GM12878 (cell line): Measurements from ENCODE around the gene EYA2. TPM values are rescaled to one million over a fixed set of nuclear protein-coding genes. Genes with fewer than 3 reads are reported as not detected.
"Not testable (repeated sequence)": the region's sequence is repeated elsewhere in the genome, so short reads cannot be mapped to it uniquely, and the experiment has no call there.

Experiments used
- ATAC-seq: fragments of 200-7000 bp; cut with Tn5 transposase; 3 replicates; pipeline ENCODE4 v1.9.1; 2020; ENCODE audit warnings: mild to moderate bottlenecking, moderate library complexity
- BruUV-seq: library from RNA; stranded (reverse); fragments of 400-500 nt; replicated peaks from 2 replicates; lab custom pipeline; 2021; lab: Mats Ljungman, UMichigan
- CTCF ChIA-PET: fragments of 300-600 bp; sonication (Branson Sonifier 250); formaldehyde crosslinking; extraction: SDS; loops from one replicate; lab custom pipeline; 2021; ENCODE audit warnings: inconsistent platforms; lab: Yijun Ruan, JAX
- POLR2A ChIA-PET: fragments of 350-600 bp; formaldehyde crosslinking; extraction: SDS; loops from one replicate; lab custom pipeline; 2021; ENCODE audit warnings: inconsistent platforms; lab: Charles Lee
- RAD21 ChIA-PET: fragments of 300-600 bp; sonication (Branson Sonifier 250); formaldehyde crosslinking; loops from one replicate; lab custom pipeline; 2023; ENCODE audit warnings: antibody characterized with exemption; ENCODE audit not compliant: unreplicated experiment; lab: Charles Lee
- SMC1A ChIA-PET: fragments of 300-600 bp; sonication (Branson Sonifier 250); formaldehyde crosslinking; loops from one replicate; lab custom pipeline; 2023; ENCODE audit not compliant: unreplicated experiment, uncharacterized antibody; lab: Charles Lee
- DNase-seq: peaks from one replicate; pipeline ENCODE4 v3.0.0-alpha.2; 2011; ENCODE audit warnings: low read depth, low spot score
- FAIRE-seq: peaks from 3 replicates; lab custom pipeline; 2011; peaks lifted over from hg19 to GRCh38; lab: Jason Lieb, UNC
- H2AFZ ChIP-seq: 2 replicates; pipeline ENCODE4 v1.6.0; 2011; ENCODE audit warnings: low read depth, low read length, control low read depth; ENCODE audit not compliant: control insufficient read depth
- H3K27ac ChIP-seq: 2 replicates; pipeline ENCODE4 v1.5.1; 2011; ENCODE audit warnings: control low read depth; ENCODE audit not compliant: control insufficient read depth, insufficient read depth
- H3K27me3 ChIP-seq, 2 experiments: replicated peaks in 1 of 2; 2 replicates each; pipeline versions ENCODE4 v1.6.0 to v1.6.1; 2011; ENCODE audit warnings: low read length in 1 of 2; ENCODE audit not compliant: control insufficient read depth in 2 of 2, insufficient read depth in 2 of 2
- H3K36me3 ChIP-seq, 2 experiments: 2 replicates each; pipeline ENCODE4 v1.5.1; 2011; ENCODE audit warnings: low read length in 1 of 2; ENCODE audit not compliant: control insufficient read depth in 2 of 2, insufficient read depth in 2 of 2
- H3K4me1 ChIP-seq: 2 replicates; pipeline ENCODE4 v1.6.1; 2011; ENCODE audit warnings: mild to moderate bottlenecking, low read length, moderate library complexity, mixed read lengths; ENCODE audit not compliant: control insufficient read depth, insufficient read depth
- H3K4me2 ChIP-seq: 2 replicates; pipeline ENCODE4 v1.6.0; 2011; ENCODE audit warnings: control low read depth; ENCODE audit not compliant: control insufficient read depth, insufficient read depth
- H3K4me3 ChIP-seq: fragments of 200-600 bp; sonication (generic); 2 replicates; pipeline ENCODE4 v1.5.1; 2016
- H3K79me2 ChIP-seq: 2 replicates; pipeline ENCODE4 v1.6.0; 2011; ENCODE audit warnings: low read length; ENCODE audit not compliant: control insufficient read depth, insufficient read depth
- H3K9ac ChIP-seq: 2 replicates; pipeline ENCODE4 v1.8.0; 2011; ENCODE audit warnings: low read length, control low read depth, mixed read lengths; ENCODE audit not compliant: control insufficient read depth, insufficient read depth
- H3K9me3 ChIP-seq: replicated peaks from 3 replicates; pipeline ENCODE4 v1.5.1; 2011; ENCODE audit warnings: mild to moderate bottlenecking, low read length; ENCODE audit not compliant: control insufficient read depth, insufficient read depth
- H4K20me1 ChIP-seq: 2 replicates; pipeline ENCODE4 v1.6.0; 2011; ENCODE audit not compliant: control insufficient read depth, insufficient read depth
- CBX5 ChIP-seq: sonication (generic); IDR thresholded peaks from 2 replicates; pipeline ENCODE4 v1.6.1; 2016; ENCODE audit warnings: low read depth, moderate library complexity, mild to moderate bottlenecking, inconsistent platforms
- ETV6 ChIP-seq, 2 experiments: fragments of 450-650 bp in 1 of 2; IDR thresholded peaks in 1 of 2; conservative IDR thresholded peaks in 1 of 2; 2 replicates each; pipeline ENCODE4 v1.6.1; 2014; ENCODE audit warnings: antibody characterized with exemption in 1 of 2, borderline replicate concordance in 1 of 2, low read depth in 1 of 2, mild to moderate bottlenecking in 1 of 2, moderate library complexity in 1 of 2
- GATAD2B ChIP-seq: fragments of 450-650 bp; conservative IDR thresholded peaks from 2 replicates; pipeline ENCODE4 v1.6.1; 2017; ENCODE audit warnings: low read depth, mild to moderate bottlenecking, moderate library complexity
- HDAC2 ChIP-seq: fragments of 200-600 bp; sonication (generic); IDR thresholded peaks from 2 replicates; pipeline ENCODE4 v1.6.1; 2017
- SIX5 ChIP-seq: IDR thresholded peaks from 2 replicates; pipeline ENCODE4 v1.6.1; 2011; ENCODE audit warnings: mild to moderate bottlenecking, low read depth, low read length, moderate library complexity; ENCODE audit not compliant: severe bottlenecking
- SMAD1 ChIP-seq: fragments of 450-650 bp; IDR thresholded peaks from 2 replicates; pipeline ENCODE4 v1.6.1; 2018; ENCODE audit warnings: mild to moderate bottlenecking, low read depth; ENCODE audit not compliant: partially characterized antibody
- ZNF207 ChIP-seq: fragments of 450-650 bp; IDR thresholded peaks from 2 replicates; pipeline ENCODE4 v1.6.1; 2014; ENCODE audit warnings: antibody characterized with exemption, mild to moderate bottlenecking, borderline replicate concordance
- ZNF274 ChIP-seq: IDR thresholded peaks from one replicate; pipeline ENCODE4 v1.8.0; 2011; ENCODE audit not compliant: insufficient read length, insufficient read depth
- WGBS: methylation state at CpG from one replicate; pipeline ENCODE4 v1.1.6; 2016; ENCODE audit warnings: low lambda C conversion rate; ENCODE audit not compliant: insufficient replicate concordance, insufficient coverage; ENCODE audit errors: missing lambda C conversion rate; 5-methylcytosine and 5-hydroxymethylcytosine counted together
- in situ Hi-C: fragments of 300-500 bp; cut with MboI; formaldehyde crosslinking; loops from 9 replicates; pipeline ENCODE4 v1.14.3; 2018; ENCODE audit warnings: mixed read lengths
- intact Hi-C: fragments of 100-400 bp; cut with micrococcal nuclease; formaldehyde crosslinking; loops from one replicate; pipeline ENCODE4 v1.14.2; 2022; ENCODE audit not compliant: unreplicated experiment
- polyA plus RNA-seq, 11 experiments: library from polyadenylated mRNA; depleted of rRNA in 4 of 11; unstranded in 6 of 11; stranded (reverse) in 5 of 11; fragments of >200 nt; fragmentation: Nextera tagmentation in 4 of 11; fragmentation: Illumina TruSeq in 1 of 11; extraction: Ambion mirVana in 4 of 11; extraction: Trizol in 1 of 11; gene quantifications; 1 replicate in 1 of 11; 2 replicates in 10 of 11; pipeline versions ENCODE4 v1.2.1 to v1.2.3, GENCODE V29; 2011 to 2016; ENCODE audit warnings: inconsistent platforms in 2 of 11, missing spikeins in 2 of 11, low read depth in 1 of 11
- total RNA-seq, 4 experiments: library from RNA; depleted of rRNA in 3 of 4; stranded (reverse); fragments of >200 nt in 3 of 4; fragmentation: Illumina TruSeq in 1 of 4; extraction: Trizol in 1 of 4; gene quantifications; 2 replicates each; pipeline versions ENCODE4 v1.2.1 to v1.2.3, GENCODE V29; 2013 to 2021

EYA2 gene
- total and polyA plus RNA-seq, 10 of the 15 experiments (the other 5 are each of a cell fraction or from before 2014, with no cell fraction given), result 0.20 TPM; not detected in 9

DNA sequence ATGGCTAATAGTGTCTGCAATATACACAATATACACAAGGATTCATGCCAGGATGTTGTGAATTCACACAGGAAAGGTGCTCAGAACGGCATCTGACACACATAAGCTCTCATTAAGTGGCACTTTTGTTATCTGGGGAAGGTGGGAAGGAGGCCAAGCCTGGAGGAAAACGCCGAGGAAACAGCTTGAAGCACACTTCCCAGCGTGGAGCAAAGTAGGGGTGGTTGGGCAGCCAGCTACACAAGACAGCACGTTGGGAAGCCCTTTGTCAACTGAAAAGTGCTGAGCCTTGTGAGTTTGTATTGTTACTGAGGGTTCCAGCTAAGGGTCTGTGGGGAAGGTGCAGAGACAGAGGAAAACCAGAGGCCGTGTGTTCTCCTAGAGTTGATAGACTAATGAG, 280.9 kb downstream of the EYA2 start:
- Histone ChIP-seq H3K9ac (no peak overlapping the region), H3K27me3 (peaks cover 0 to 2% of the 10 kb centered on the region in 2 experiments; a peak in 1 of 4 replicates), H3K9me3 (no peaks in the 10 kb centered on the region), H3K27ac (no peak overlapping the region), H3K4me3 (no peak overlapping the region), H3K4me1 (no peaks in the 10 kb centered on the region), H3K36me3 (no peaks in the 10 kb centered on the region), H2AFZ (no peak overlapping the region), H3K4me2 (no peak overlapping the region), H4K20me1 (no peaks in the 10 kb centered on the region; the same call in 1 of the 2 replicates), H3K79me2 (no peaks in the 10 kb centered on the region)
- WGBS, result 35% methylated on average over 6 of the region's 6 CpGs
- CTCF ChIA-PET, result interaction anchor here (1.3 kb wide), 1 partner anchor 21 kb away, joined by 3 read pairs; no protein-coding TSS in a partner anchor
- POLR2A ChIA-PET, result no interaction called here
- DNase-seq (no peak), FAIRE-seq (no peak), ATAC-seq (no peak)
- intact Hi-C loops (no loop called here), in situ Hi-C loops (no loop called here)
- SMC1A ChIA-PET, result interaction anchor here (0.8 kb wide), 1 partner anchor 21 kb away, joined by 4 read pairs; no protein-coding TSS in a partner anchor
- BruUV-seq, result no TSS peak
- TF ChIP-seq SIX5 (no peak), CBX5 (no peak), ZNF274 (no peak), ZNF207 (no peak), GATAD2B (no peak), HDAC2 (no peak), SMAD1 (no peak)
- RAD21 ChIA-PET, result no interaction called here

DNA sequence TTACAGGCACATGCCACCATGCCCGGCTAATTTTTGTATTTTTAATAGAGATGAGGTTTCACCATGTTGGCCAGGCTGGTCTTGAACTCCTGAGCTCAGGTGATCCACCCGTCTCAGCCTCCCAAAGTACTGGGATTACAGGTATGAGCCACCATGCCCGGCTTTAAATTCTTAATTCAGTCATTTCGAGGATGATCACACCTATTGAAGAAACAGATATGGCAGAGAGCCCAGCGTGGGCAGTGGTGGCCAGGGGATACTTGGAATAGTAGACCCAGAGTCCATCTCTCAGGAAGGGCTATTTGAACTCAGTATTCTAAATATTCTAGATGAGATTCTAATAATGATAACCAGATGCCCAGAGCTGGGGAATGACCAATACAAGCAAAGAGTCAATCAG, 281.6 kb downstream of the EYA2 start:
- POLR2A ChIA-PET, FAIRE-seq, H3K9ac ChIP-seq, BruUV-seq, H3K4me1 ChIP-seq, H3K36me3 ChIP-seq, H3K9me3 ChIP-seq, H4K20me1 ChIP-seq, H3K4me3 ChIP-seq, H2AFZ ChIP-seq, H3K79me2 ChIP-seq, in situ Hi-C loops, intact Hi-C loops, ATAC-seq, SMC1A ChIA-PET, H3K27me3 ChIP-seq, CTCF ChIA-PET, RAD21 ChIA-PET, H3K4me2 ChIP-seq, H3K27ac ChIP-seq, DNase-seq: not testable (repeated sequence)
- peak in 1 of 2 experiments; percentile 77; a peak in 1 of 4 replicates for TF ChIP-seq ETV6 (conservative IDR thresholded peaks at IDR 0.05 in 1 of 2, IDR thresholded peaks at IDR 0.05 in 1 of 2; ENCODE audit: borderline replicate concordance in 1 of 2, low read depth in 1 of 2)
- WGBS, result 46% methylated on average over 5 of the region's 5 CpGs
